22Rv1 (cell line): ENCODE measurements around the gene SKP2.
"Not testable (repeated sequence)": the region's sequence is repeated elsewhere in the genome, so short reads cannot be mapped to it uniquely, and the experiment has no call there.

Experiments used
- H3K27ac ChIP-seq: fragments of 450-650 bp; 2 replicates; pipeline ENCODE4 v1.5.1; 2017
- ZFX ChIP-seq: fragments of 450-650 bp; IDR thresholded peaks from 2 replicates; pipeline ENCODE4 v1.6.1; 2017; ENCODE audit warnings: antibody characterized with exemption, borderline replicate concordance
- TF ChIP-seq, protein P1 (sequence below): fragments of 450-650 bp; IDR thresholded peaks from 2 replicates; pipeline ENCODE4 v1.5.1; 2017; ENCODE audit warnings: mild to moderate bottlenecking

The SKP2 gene

GRCh38 chr5:36151434-36152323 is at the start of gene SKP2, which contains the start of gene LMBRD2:
Gene SKP2, plus strand, starts transcription at chr5:36152111. Its CDS starts 152 bp downstream, at chr5:36152263.
Gene LMBRD2, minus strand, starts transcription at chr5:36151887. Its CDS starts 8,538 bp downstream, at chr5:36143349.
- peak within 1 kb of the TSS; percentile 66 for H3K27ac ChIP-seq
- TF ChIP-seq ZFX, result no peak
- TF ChIP-seq, protein P1, sequence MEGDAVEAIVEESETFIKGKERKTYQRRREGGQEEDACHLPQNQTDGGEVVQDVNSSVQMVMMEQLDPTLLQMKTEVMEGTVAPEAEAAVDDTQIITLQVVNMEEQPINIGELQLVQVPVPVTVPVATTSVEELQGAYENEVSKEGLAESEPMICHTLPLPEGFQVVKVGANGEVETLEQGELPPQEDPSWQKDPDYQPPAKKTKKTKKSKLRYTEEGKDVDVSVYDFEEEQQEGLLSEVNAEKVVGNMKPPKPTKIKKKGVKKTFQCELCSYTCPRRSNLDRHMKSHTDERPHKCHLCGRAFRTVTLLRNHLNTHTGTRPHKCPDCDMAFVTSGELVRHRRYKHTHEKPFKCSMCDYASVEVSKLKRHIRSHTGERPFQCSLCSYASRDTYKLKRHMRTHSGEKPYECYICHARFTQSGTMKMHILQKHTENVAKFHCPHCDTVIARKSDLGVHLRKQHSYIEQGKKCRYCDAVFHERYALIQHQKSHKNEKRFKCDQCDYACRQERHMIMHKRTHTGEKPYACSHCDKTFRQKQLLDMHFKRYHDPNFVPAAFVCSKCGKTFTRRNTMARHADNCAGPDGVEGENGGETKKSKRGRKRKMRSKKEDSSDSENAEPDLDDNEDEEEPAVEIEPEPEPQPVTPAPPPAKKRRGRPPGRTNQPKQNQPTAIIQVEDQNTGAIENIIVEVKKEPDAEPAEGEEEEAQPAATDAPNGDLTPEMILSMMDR, result no peak

GRCh38 chr5:36105819-36106218 is 46.1 kb upstream of the SKP2 start:
- TF ChIP-seq ZFX, result no peak
- TF ChIP-seq, protein P1, result no peak
- H3K27ac ChIP-seq, result no peak overlapping the region

DNA sequence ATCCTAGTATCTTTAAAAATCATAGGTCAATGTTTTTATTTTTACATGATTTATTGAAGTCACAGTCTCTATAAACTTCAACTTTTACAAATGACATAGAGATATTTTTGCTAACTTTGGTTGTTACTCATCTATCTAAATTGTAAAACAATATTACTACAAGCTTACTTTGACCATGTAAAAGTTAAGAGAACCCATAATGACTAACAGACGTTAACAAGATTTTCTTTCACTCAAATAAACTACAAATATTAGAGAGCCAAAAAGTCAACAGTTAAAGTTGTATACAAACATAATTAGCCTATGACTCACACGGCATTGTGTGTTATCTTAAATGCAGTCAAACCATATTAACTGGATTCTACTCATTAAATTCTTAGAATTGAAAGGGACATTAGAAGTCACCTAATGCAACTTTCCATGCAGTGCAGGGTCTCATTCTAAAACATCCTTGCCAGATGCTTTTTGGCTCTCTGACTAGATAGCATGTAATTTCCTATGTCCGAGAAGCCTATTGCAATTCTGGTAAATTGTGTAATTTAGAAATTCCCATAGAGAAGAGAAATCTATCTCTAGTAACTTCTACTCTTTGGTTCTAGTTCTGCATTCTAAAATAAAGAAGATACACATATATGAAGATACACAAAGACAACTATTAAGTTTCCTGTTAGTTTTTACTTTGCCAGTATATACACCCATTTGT is 43.0 kb upstream of the SKP2 start:
- TF ChIP-seq ZFX, result no peak
- TF ChIP-seq, protein P1, result no peak

GRCh38 chr5:36111238-36111637 is 40.7 kb upstream of the SKP2 start:
- no peak overlapping the region for H3K27ac ChIP-seq
- TF ChIP-seq, protein P1, result no peak
- TF ChIP-seq ZFX, result no peak

More for the DNA sequence above, 43.0 kb upstream of the SKP2 start:
- H3K27ac ChIP-seq, result no peak overlapping the region

DNA sequence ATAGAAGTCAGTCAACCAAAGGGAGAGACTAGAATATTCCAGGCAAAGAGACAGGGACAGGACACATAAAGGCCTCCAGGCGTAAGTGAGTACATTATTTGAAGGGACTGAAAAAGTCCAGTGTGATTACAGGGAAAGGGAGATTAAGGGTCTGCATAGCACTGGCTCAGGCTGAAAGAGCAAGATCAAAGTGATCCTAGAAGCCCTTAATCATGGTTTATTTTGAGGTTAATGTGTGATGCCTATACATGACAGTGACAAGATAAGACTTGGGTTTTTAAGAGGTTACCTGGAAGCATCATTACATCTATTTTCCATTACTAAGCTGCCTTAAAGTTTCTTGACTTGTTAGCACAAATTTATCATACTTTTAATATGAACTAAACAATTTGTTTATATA is 26.0 kb upstream of the SKP2 start:
- no peak overlapping the region for H3K27ac ChIP-seq
- no peak for TF ChIP-seq ZFX
- TF ChIP-seq, protein P1, result no peak

GRCh38 chr5:36128795-36129194 is 23.1 kb upstream of the SKP2 start:
- no peak for TF ChIP-seq ZFX
- TF ChIP-seq, protein P1, result no peak
- no peak overlapping the region for H3K27ac ChIP-seq

DNA sequence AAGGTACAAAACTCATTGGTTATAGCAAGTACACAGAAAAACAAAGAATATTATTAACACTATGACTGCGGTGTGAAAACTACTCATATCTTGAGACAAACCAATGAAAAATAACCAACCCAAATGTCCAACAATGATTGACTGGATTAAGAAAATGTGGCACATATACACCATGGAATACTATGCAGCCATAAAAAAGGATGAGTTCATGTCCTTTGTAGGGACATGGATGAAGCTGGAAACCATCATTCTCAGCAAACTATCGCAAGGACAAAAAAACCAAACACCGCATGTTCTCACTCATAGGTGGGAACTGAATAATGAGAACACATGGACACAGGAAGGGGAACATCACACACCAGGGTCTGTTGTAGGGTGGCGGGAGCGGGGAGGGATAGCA is 22.2 kb upstream of the SKP2 start:
- H3K27ac ChIP-seq, result not testable (repeated sequence)

GRCh38 chr5:36133009-36133408 is 18.9 kb upstream of the SKP2 start:
- not testable (repeated sequence) for H3K27ac ChIP-seq
